GM12878 (cell line): ENCODE results near the gene RIMS1. TPM values are rescaled to one million over a fixed set of nuclear protein-coding genes. Genes with fewer than 3 reads are reported as not detected.

Source experiments
- ATAC-seq: fragments of 200-7000 bp; cut with Tn5 transposase; 3 replicates; pipeline ENCODE4 v1.9.1; 2020; ENCODE audit warnings: mild to moderate bottlenecking, moderate library complexity
- BruUV-seq: library from RNA; stranded (reverse); fragments of 400-500 nt; replicated peaks from 2 replicates; lab custom pipeline; 2021; lab: Mats Ljungman, UMichigan
- CTCF ChIA-PET: fragments of 300-600 bp; sonication (Branson Sonifier 250); formaldehyde crosslinking; extraction: SDS; loops from one replicate; lab custom pipeline; 2021; ENCODE audit warnings: inconsistent platforms; lab: Yijun Ruan, JAX
- POLR2A ChIA-PET: fragments of 350-600 bp; formaldehyde crosslinking; extraction: SDS; loops from one replicate; lab custom pipeline; 2021; ENCODE audit warnings: inconsistent platforms; lab: Charles Lee
- RAD21 ChIA-PET: fragments of 300-600 bp; sonication (Branson Sonifier 250); formaldehyde crosslinking; loops from one replicate; lab custom pipeline; 2023; ENCODE audit warnings: antibody characterized with exemption; ENCODE audit not compliant: unreplicated experiment; lab: Charles Lee
- SMC1A ChIA-PET: fragments of 300-600 bp; sonication (Branson Sonifier 250); formaldehyde crosslinking; loops from one replicate; lab custom pipeline; 2023; ENCODE audit not compliant: unreplicated experiment, uncharacterized antibody; lab: Charles Lee
- DNase-seq: peaks from one replicate; pipeline ENCODE4 v3.0.0-alpha.2; 2011; ENCODE audit warnings: low read depth, low spot score
- FAIRE-seq: peaks from 3 replicates; lab custom pipeline; 2011; peaks lifted over from hg19 to GRCh38; lab: Jason Lieb, UNC
- H2AFZ ChIP-seq: 2 replicates; pipeline ENCODE4 v1.6.0; 2011; ENCODE audit warnings: low read depth, low read length, control low read depth; ENCODE audit not compliant: control insufficient read depth
- H3K27ac ChIP-seq: 2 replicates; pipeline ENCODE4 v1.5.1; 2011; ENCODE audit warnings: control low read depth; ENCODE audit not compliant: control insufficient read depth, insufficient read depth
- H3K27me3 ChIP-seq, 2 experiments: replicated peaks in 1 of 2; 2 replicates each; pipeline versions ENCODE4 v1.6.0 to v1.6.1; 2011; ENCODE audit warnings: low read length in 1 of 2; ENCODE audit not compliant: control insufficient read depth in 2 of 2, insufficient read depth in 2 of 2
- H3K36me3 ChIP-seq, 2 experiments: 2 replicates each; pipeline ENCODE4 v1.5.1; 2011; ENCODE audit warnings: low read length in 1 of 2; ENCODE audit not compliant: control insufficient read depth in 2 of 2, insufficient read depth in 2 of 2
- H3K4me1 ChIP-seq: 2 replicates; pipeline ENCODE4 v1.6.1; 2011; ENCODE audit warnings: mild to moderate bottlenecking, low read length, moderate library complexity, mixed read lengths; ENCODE audit not compliant: control insufficient read depth, insufficient read depth
- H3K4me2 ChIP-seq: 2 replicates; pipeline ENCODE4 v1.6.0; 2011; ENCODE audit warnings: control low read depth; ENCODE audit not compliant: control insufficient read depth, insufficient read depth
- H3K4me3 ChIP-seq: fragments of 200-600 bp; sonication (generic); 2 replicates; pipeline ENCODE4 v1.5.1; 2016
- H3K79me2 ChIP-seq: 2 replicates; pipeline ENCODE4 v1.6.0; 2011; ENCODE audit warnings: low read length; ENCODE audit not compliant: control insufficient read depth, insufficient read depth
- H3K9ac ChIP-seq: 2 replicates; pipeline ENCODE4 v1.8.0; 2011; ENCODE audit warnings: low read length, control low read depth, mixed read lengths; ENCODE audit not compliant: control insufficient read depth, insufficient read depth
- H3K9me3 ChIP-seq: replicated peaks from 3 replicates; pipeline ENCODE4 v1.5.1; 2011; ENCODE audit warnings: mild to moderate bottlenecking, low read length; ENCODE audit not compliant: control insufficient read depth, insufficient read depth
- H4K20me1 ChIP-seq: 2 replicates; pipeline ENCODE4 v1.6.0; 2011; ENCODE audit not compliant: control insufficient read depth, insufficient read depth
- ATF7 ChIP-seq: fragments of 450-650 bp; IDR thresholded peaks from 2 replicates; pipeline ENCODE4 v1.6.1; 2016; ENCODE audit warnings: low read depth, mild to moderate bottlenecking
- GABPA ChIP-seq: IDR thresholded peaks from 2 replicates; pipeline ENCODE4 v1.6.1; 2014; ENCODE audit warnings: antibody characterized with exemption, low read depth, mild to moderate bottlenecking, inconsistent platforms
- IRF3 ChIP-seq: fragments of 450-650 bp; IDR thresholded peaks from 2 replicates; pipeline ENCODE4 v1.6.1; 2014; ENCODE audit warnings: mild to moderate bottlenecking
- IRF5 ChIP-seq: fragments of 450-650 bp; IDR thresholded peaks from 2 replicates; pipeline ENCODE4 v1.6.1; 2017; ENCODE audit warnings: borderline replicate concordance
- MEF2A ChIP-seq: IDR thresholded peaks from 2 replicates; pipeline ENCODE4 v1.6.1; 2011; ENCODE audit warnings: low read depth, mild to moderate bottlenecking, low read length, moderate library complexity; ENCODE audit not compliant: insufficient read depth
- MTA2 ChIP-seq: fragments of 450-650 bp; IDR thresholded peaks from 2 replicates; pipeline ENCODE4 v1.6.1; 2016; ENCODE audit warnings: low read depth, mild to moderate bottlenecking, moderate library complexity
- NBN ChIP-seq: fragments of 450-650 bp; IDR thresholded peaks from 2 replicates; pipeline ENCODE4 v1.6.1; 2016
- TAF1 ChIP-seq: IDR thresholded peaks from 2 replicates; pipeline ENCODE4 v1.6.1; 2011; ENCODE audit warnings: mild to moderate bottlenecking, low read depth, low read length, borderline replicate concordance
- ZNF217 ChIP-seq: fragments of 450-650 bp; IDR thresholded peaks from 2 replicates; pipeline ENCODE4 v1.6.1; 2017; ENCODE audit warnings: antibody characterized with exemption, mild to moderate bottlenecking
- ZNF274 ChIP-seq: IDR thresholded peaks from one replicate; pipeline ENCODE4 v1.8.0; 2011; ENCODE audit not compliant: insufficient read length, insufficient read depth
- ZNF592 ChIP-seq: fragments of 450-650 bp; IDR thresholded peaks from 2 replicates; pipeline ENCODE4 v1.6.1; 2017; ENCODE audit warnings: mild to moderate bottlenecking, moderate library complexity
- WGBS: methylation state at CpG from one replicate; pipeline ENCODE4 v1.1.6; 2016; ENCODE audit warnings: low lambda C conversion rate; ENCODE audit not compliant: insufficient replicate concordance, insufficient coverage; ENCODE audit errors: missing lambda C conversion rate; 5-methylcytosine and 5-hydroxymethylcytosine counted together
- in situ Hi-C: fragments of 300-500 bp; cut with MboI; formaldehyde crosslinking; loops from 9 replicates; pipeline ENCODE4 v1.14.3; 2018; ENCODE audit warnings: mixed read lengths
- intact Hi-C: fragments of 100-400 bp; cut with micrococcal nuclease; formaldehyde crosslinking; loops from one replicate; pipeline ENCODE4 v1.14.2; 2022; ENCODE audit not compliant: unreplicated experiment
- polyA plus RNA-seq, 11 experiments: library from polyadenylated mRNA; depleted of rRNA in 4 of 11; unstranded in 6 of 11; stranded (reverse) in 5 of 11; fragments of >200 nt; fragmentation: Nextera tagmentation in 4 of 11; fragmentation: Illumina TruSeq in 1 of 11; extraction: Ambion mirVana in 4 of 11; extraction: Trizol in 1 of 11; gene quantifications; 1 replicate in 1 of 11; 2 replicates in 10 of 11; pipeline versions ENCODE4 v1.2.1 to v1.2.3, GENCODE V29; 2011 to 2016; ENCODE audit warnings: inconsistent platforms in 2 of 11, missing spikeins in 2 of 11, low read depth in 1 of 11
- total RNA-seq, 4 experiments: library from RNA; depleted of rRNA in 3 of 4; stranded (reverse); fragments of >200 nt in 3 of 4; fragmentation: Illumina TruSeq in 1 of 4; extraction: Trizol in 1 of 4; gene quantifications; 2 replicates each; pipeline versions ENCODE4 v1.2.1 to v1.2.3, GENCODE V29; 2013 to 2021

The RIMS1 gene
- total and polyA plus RNA-seq, 10 of the 15 experiments (the other 5 are each of a cell fraction or from before 2014, with no cell fraction given), result 0.05 to 0.76 (median 0.23) TPM

GRCh38 chr6:72286911-72287311 is 400.6 kb downstream of the RIMS1 start:
- Histone ChIP-seq H2AFZ (no peak overlapping the region), H3K4me3 (no peak overlapping the region), H3K79me2 (no peaks in the 10 kb centered on the region), H3K4me1 (no peaks in the 10 kb centered on the region), H3K9ac (no peak overlapping the region), H3K27ac (no peak overlapping the region), H3K9me3 (no peaks in the 10 kb centered on the region), H4K20me1 (no peaks in the 10 kb centered on the region), H3K4me2 (no peak overlapping the region), H3K36me3 (no peaks in the 10 kb centered on the region), H3K27me3 (no peaks in the 10 kb centered on the region)
- SMC1A ChIA-PET, result interaction anchor here (1.1 to 1.2 kb wide), 2 partner anchors 11 to 13 kb away, joined by 3 to 4 read pairs; no protein-coding TSS in a partner anchor
- TF ChIP-seq TAF1 (no peak), ZNF592 (no peak), IRF3 (no peak), ATF7 (no peak), ZNF274 (no peak), ZNF217 (no peak), GABPA (no peak), NBN (no peak), MTA2 (no peak), MEF2A (no peak), IRF5 (no peak)
- DNase-seq, result no peak
- 13% methylated on average over 1 of the region's 1 CpG for WGBS
- no peak for FAIRE-seq
- intact Hi-C loops (no loop called here), in situ Hi-C loops (no loop called here)
- RAD21 ChIA-PET, result no interaction called here
- CTCF ChIA-PET, result no interaction called here
- POLR2A ChIA-PET, result interaction anchor here (0.6 kb wide), 1 partner anchor 1045 kb away, joined by 3 read pairs; no protein-coding TSS in a partner anchor
- ATAC-seq, result no peak
- BruUV-seq, result no TSS peak
